HG02870 (cell line): ENCODE data around the gene KRT14.
"Not testable (repeated sequence)": the region's sequence is repeated elsewhere in the genome, so short reads cannot be mapped to it uniquely, and the experiment has no call there.

Source experiments
- ATAC-seq: cut with Tn5 transposase; IDR thresholded peaks from one replicate; pipeline ENCODE4 v1.9.1; 2021; ENCODE audit warnings: mild to moderate bottlenecking, moderate library complexity; ENCODE audit not compliant: unreplicated experiment

Gene KRT14

GRCh38 chr17:41580244-41580575, 6.5 kb downstream of the KRT14 start:
- ATAC-seq: no peak

- no peak for ATAC-seq
Observed at GRCh38 chr17:41579484-41580243, 7.0 kb downstream of the KRT14 start.

GRCh38 chr17:41578971-41579370, 7.7 kb downstream of the KRT14 start:
- no peak for ATAC-seq

DNA sequence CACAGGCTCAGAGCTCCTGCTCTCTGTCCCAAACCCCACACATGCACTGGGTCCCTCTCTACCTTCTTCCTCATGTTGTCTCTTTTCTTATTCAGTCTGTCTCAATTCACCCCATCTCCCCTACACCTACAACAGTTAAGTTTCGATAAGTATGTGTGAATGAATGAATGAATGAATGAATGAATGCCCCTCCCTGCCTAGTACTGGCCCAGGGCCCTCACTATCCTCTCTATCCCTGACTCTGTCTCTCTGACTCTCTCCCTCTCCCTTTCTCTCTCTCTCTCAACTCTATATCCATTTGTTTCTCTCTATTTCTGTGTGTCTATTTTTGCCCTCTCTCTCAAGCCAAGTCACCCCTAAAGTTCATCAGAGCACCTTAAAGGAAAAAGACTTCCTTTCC, 8.2 kb downstream of the KRT14 start:
- ATAC-seq: no peak

GRCh38 chr17:41576740-41577139, 10.0 kb downstream of the KRT14 start:
- ATAC-seq: not testable (repeated sequence)

- ATAC-seq: no peak
Observed at GRCh38 chr17:41575336-41575735, 11.4 kb downstream of the KRT14 start.

- ATAC-seq: no peak
Observed at GRCh38 chr17:41571561-41572434, 14.9 kb downstream of the KRT14 start, which contains the start of gene KRT9. Gene KRT9 (minus strand): TSS chr17:41572059. CDS start chr17:41571992, 67 bp downstream.

DNA sequence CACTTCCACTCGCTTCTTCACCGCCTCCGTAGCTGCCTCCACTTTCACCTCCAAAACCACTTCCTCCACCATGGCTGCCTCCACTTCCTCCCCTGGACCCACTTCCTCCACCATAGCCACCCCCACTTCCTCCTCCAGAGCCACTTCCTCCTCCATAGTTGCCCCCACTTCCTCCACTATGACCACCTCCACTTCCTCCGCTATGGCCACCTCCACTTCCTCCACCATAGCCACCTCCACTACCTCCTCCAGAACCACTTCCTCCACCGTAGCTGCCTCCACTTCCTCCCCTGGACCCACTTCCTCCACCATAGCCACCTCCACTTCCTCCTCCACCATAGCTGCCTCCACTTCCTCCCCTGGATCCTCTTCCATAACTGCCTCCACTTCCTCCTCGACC, 19.4 kb downstream of the KRT14 start:
- no peak for ATAC-seq

DNA sequence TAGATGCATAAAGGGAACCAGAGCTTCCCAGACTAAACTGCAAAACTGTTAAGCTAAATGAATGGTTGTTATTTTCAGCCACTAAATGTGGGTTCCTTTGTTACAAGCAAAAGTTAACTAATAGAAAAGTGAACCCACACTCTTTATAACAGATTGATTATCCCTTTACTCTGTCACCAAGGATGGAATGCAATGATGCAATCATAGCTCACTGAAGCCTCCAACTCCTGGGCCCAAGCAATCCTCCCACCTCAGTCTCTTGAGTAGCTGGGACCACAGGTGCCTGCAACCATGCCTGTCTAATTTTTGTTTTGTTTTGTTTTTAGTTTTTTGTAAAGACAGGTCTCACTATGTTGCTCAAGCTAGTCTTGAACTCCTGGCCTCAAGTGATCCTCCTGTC, 21.4 kb downstream of the KRT14 start:
- no peak for ATAC-seq

GRCh38 chr17:41563607-41564170, 23.0 kb downstream of the KRT14 start:
- no peak for ATAC-seq

GRCh38 chr17:41561554-41561953, 25.1 kb downstream of the KRT14 start:
- ATAC-seq: no peak

GRCh38 chr17:41559548-41559947, 27.1 kb downstream of the KRT14 start:
- no peak for ATAC-seq

DNA sequence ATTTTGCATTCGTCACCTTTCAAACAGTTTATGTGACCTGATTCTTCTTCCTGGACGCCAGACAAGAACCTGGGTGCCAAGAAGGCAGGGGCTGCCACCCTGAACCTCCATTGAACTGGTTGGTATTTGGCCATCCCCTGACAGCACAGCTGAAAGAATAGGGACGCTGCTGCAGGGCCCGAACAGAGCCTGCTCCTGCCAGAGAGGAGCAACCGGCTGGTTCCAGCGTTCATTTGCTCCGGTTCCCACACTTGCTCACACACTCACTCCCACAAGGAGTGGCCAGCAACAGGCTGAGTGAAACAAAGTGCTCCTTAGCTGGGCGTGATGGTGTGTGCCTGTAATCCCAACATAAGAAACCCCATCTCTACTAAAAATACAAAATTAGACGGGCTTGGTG, 29.8 kb downstream of the KRT14 start:
- no peak for ATAC-seq

DNA sequence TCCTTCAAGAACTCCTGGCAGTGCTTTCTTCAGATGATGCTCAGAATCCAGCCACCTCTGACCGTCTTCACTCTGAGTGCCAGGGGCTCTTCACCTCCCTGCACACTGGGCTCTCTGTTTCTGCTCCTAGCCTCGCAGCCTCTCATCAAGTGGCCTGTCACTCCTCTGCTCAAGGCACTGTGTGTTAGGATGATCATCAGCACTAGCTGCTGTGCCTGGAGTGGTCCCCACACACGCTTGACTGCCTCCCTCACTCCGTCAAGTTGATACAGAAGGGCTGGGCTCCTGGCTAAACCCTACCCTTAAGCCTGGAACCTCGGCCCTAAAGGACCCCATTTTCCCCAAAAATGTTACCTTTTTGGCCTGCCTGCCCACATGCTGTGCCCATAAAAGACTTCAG, 30.4 kb downstream of the KRT14 start:
- ATAC-seq: no peak

DNA sequence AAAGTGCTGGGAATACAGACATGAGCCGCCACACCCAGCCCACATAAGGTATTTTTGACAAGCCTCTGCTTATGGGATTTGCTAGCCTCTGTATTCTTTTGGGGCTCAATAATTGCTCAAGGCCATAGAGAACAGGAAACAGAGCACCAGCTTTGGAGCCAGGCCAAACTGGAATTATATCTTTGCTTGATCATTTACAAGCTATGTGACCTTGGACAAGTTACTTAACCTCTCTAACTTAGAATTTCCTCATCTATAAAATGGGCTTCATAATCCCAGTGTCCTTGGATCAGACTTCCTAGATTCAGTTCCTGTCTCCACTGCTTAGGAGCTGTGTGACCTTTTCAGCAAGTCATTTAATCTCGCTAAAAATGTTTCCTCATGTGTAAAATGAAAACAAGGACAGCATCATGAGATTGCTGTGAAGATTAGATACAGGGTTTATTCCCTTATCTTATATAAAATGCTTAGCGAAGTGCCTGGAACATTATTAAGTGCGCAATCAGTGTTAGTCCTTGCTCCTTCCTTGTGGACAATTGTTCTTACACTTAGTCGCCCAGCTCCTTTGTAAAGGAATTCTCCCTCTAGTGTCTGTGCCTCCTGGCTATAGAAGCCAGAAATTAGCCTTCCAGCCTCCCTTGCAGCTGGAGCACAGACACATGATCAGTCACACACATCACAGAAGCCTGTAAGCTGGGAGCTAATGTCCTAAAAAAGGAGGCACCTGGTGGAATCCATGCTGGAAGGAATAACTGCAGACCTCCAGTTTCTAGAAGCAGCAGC, 31.4 kb downstream of the KRT14 start:
- no peak for ATAC-seq

GRCh38 chr17:41553987-41554680, 32.6 kb downstream of the KRT14 start:
- no peak for ATAC-seq

- ATAC-seq: no peak
Observed at GRCh38 chr17:41553176-41553575, 33.5 kb downstream of the KRT14 start.

- no peak for ATAC-seq
Observed at GRCh38 chr17:41552455-41552854, 34.2 kb downstream of the KRT14 start.

DNA sequence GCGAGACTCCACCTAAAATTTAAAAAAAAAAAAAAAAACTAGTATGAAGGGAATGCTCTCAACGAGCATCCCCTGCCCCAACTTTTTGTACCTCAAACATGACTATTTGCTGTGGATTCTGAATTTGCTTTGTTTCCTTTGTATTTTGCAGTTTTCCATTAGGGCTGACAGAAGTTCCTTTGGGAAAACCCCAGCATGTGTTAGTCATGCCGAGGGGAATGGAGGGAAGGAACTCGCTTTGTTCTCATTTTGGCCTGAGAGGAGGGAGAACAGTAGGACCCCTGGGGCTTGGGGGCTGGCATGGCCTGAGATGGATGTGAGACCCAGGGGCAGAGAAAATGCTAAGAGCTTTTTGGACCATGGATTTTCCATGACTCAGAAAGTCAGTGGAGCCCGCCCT, 35.3 kb downstream of the KRT14 start:
- ATAC-seq: no peak

DNA sequence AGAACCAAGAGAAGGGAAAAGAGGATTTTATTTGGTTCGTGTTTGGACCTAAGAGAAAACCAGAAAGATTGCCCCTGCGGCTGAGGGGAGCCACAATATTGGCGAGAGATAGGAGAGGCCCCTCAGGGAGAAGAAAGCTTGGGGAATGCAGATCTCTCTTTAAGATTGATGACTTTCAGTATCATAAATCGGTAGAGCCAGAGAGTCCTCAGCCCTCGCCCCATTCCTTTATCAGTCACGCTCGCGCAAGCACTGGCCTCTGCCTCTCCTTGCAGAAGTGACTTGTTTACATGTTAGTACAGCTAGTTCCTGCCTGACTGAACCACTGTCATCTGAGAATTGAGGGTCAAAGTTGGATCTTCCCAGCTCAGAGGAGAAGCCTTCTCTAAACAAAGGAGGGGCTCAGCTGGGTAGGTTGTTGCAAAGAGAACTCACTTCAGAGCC, 37.1 kb downstream of the KRT14 start:
- no peak for ATAC-seq
